ENCODE data around the gene BCL3.
A peak's percentile ranks its signal among the peaks of the same experiment; 100 is the strongest.
"Not testable (repeated sequence)": the region's sequence is repeated elsewhere in the genome, so short reads cannot be mapped to it uniquely, and the experiment has no call there.

Gene BCL3

DNA sequence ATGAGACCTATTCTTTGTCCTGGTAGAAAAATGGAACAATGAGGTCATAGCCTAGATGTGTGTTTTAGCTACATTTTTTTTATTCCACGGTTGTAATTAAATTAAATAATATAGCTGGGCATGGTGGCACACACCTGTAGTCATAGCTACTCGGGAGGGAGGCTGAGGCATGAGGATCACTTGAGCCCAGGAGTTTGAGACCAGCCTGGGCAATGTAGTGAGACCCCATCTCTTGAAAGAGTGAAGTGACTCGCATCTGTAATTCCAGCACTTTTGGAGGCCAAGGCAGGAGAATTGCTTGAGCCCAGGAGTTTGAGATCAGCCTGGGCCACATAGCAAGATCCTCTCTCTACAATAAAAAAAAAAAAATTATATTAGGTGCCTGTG lies 17.4 kb downstream of the BCL3 start:
- H3K9me3 ChIP-seq (replicated peaks; ENCODE audit: low read length): no peaks in the 10 kb centered on the region
- H3K36me3 ChIP-seq (ENCODE audit: insufficient read depth, low read length): no peaks in the 10 kb centered on the region
- H3K4me3 ChIP-seq (ENCODE audit: low read length): no peak overlapping the region
- H3K9ac ChIP-seq (ENCODE audit: low read depth, low read length): no peak overlapping the region
- no peak overlapping the region for H3K4me2 ChIP-seq (ENCODE audit: low read length)
- H3K27me3 ChIP-seq (ENCODE audit: control insufficient read depth, insufficient read depth, low read length): no peaks in the 10 kb centered on the region
- H3K4me1 ChIP-seq (ENCODE audit: control insufficient read depth, insufficient read depth, low read length): peaks cover 7% of the 10 kb centered on the region

DNA sequence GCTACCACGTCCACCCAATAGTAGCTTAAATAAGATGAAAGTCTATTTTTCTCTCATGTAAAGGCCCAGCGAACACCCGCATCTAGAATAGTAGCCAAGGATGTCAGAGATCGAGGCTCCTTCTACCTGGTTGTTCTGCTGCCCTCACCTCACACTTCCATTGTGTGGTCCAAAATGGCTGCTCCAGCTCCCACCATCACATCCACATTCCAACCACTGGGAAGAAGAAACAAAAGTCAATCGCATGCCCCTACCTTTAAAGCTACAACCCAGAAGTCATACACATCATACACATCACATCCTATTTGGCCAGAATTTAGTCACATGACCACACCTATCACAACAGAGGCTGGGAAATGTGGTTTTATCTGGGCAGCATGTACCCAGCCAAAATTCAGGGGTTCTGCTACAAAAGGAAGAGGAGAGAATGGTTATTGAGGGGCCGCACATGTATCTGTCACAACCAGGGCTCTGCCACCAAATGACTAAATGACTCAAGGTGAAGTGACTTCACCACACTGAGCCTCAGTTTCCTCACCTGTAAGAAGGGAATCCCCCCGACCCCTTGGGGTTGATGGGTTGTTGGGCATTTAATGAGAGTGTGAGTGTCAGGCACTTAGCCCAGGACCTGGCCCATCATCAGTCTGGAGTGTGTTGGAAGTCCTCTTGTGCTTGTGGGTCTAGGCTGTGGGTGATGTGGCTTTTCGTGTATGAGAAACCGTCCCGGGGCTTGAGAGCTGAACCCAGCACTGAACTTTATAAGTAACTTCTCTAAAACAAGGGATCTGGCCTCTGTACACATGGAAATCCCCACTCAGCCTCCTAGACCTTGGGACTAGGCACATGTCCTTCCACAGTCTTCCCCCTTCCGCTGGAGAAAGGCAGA lies 19.0 kb downstream of the BCL3 start:
- peaks cover 9% of the 10 kb centered on the region for H3K4me1 ChIP-seq (ENCODE audit: control insufficient read depth, insufficient read depth, low read length)
- no peaks in the 10 kb centered on the region for H3K9me3 ChIP-seq (replicated peaks; ENCODE audit: low read length)
- H3K4me2 ChIP-seq (ENCODE audit: low read length): no peak overlapping the region
- H3K36me3 ChIP-seq (ENCODE audit: insufficient read depth, low read length): no peaks in the 10 kb centered on the region
- H3K27me3 ChIP-seq (ENCODE audit: control insufficient read depth, insufficient read depth, low read length): no peaks in the 10 kb centered on the region
- H3K9ac ChIP-seq (ENCODE audit: low read depth, low read length): no peak overlapping the region
- no peak overlapping the region for H3K4me3 ChIP-seq (ENCODE audit: low read length)

DNA sequence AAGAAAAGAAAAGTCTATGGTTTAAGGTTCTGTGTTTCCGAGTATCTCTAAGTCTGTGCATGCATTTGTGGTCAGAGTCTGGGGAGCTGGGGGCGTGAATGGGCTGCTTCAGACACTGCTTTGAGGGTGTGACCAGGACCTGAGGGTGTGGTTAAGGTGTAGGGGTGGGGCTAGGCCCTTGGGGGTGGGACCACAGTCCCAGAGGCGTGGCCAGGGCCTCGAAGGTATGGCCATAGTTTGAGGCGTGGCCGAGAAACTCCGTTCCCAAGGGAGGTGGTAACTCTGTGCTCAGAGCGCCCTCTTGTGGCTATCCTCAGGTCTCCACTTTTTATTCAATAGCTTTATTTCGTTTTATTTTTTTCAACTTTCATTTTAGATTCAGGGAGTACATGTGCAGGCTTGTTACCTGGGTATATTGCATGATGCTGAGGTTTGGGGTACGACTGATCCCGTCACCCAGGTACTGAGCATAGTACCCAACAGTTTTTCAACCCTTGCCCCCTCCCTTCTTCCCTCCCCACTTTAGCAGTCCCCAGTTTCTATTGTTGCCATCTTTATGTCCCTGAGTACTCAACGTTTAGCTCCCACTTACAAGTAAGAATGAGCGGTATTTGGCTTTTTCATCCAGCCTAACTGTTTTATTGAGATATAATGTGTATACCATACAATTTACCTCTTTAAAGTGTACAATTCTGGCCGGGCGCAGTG lies 22.2 kb downstream of the BCL3 start:
- Histone ChIP-seq H3K4me3 (ENCODE audit: low read length) (no peak overlapping the region), H3K4me1 (ENCODE audit: control insufficient read depth, insufficient read depth, low read length) (peaks cover 30% of the 10 kb centered on the region), H3K9ac (ENCODE audit: low read depth, low read length) (peak overlapping the region; percentile 35), H3K27me3 (ENCODE audit: control insufficient read depth, insufficient read depth, low read length) (no peaks in the 10 kb centered on the region), H3K36me3 (ENCODE audit: insufficient read depth, low read length) (no peaks in the 10 kb centered on the region), H3K4me2 (ENCODE audit: low read length) (peak overlapping the region; percentile 48), H3K9me3 (replicated peaks; ENCODE audit: low read length) (no peaks in the 10 kb centered on the region)

DNA sequence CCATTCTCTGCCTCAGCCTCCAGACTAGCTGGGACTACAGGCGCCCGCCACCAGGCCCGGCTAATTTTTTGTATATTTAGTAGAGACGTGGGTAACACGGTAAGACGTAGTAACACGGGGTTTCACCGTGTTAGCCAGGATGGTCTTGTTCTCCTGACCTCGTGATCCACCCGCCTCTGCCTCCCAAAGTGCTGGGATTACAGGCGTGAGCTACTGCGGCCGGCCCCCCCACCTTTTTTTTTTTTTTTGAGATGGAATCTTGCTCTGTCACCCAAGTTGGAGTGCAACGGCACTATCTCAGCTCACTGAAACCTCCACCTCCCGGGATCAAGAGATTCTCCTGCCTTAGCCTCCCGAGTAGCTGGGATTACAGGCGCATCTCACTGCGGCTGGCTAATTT lies 23.6 kb downstream of the BCL3 start:
- peaks cover 30% of the 10 kb centered on the region for H3K4me1 ChIP-seq (ENCODE audit: control insufficient read depth, insufficient read depth, low read length)
- H3K4me3 ChIP-seq (ENCODE audit: low read length); H3K4me2 ChIP-seq (ENCODE audit: low read length); H3K9me3 ChIP-seq (replicated peaks; ENCODE audit: low read length); H3K36me3 ChIP-seq (ENCODE audit: insufficient read depth, low read length); H3K27me3 ChIP-seq (ENCODE audit: control insufficient read depth, insufficient read depth, low read length); H3K9ac ChIP-seq (ENCODE audit: low read depth, low read length): not testable (repeated sequence)

DNA sequence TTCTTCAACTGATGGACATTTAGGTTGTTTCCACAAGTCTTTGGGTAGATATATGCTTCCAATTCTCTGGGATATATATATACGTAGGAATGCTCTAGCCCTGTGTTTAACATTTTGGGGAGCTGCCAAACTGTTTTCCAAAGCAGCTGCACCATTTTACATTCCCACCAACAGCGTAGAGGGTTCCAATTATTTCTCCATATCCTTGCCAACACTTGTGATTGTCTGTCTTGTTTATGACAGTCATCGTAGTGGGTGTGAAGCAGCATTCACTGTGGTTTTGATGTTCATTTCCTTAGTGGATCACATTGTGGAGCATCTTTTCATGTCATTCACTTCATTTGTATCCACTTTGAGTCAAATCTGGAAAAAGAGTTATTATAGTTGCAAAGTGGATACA lies 24.5 kb downstream of the BCL3 start:
- no peak overlapping the region for H3K9ac ChIP-seq (ENCODE audit: low read depth, low read length)
- no peaks in the 10 kb centered on the region for H3K27me3 ChIP-seq (ENCODE audit: control insufficient read depth, insufficient read depth, low read length)
- H3K9me3 ChIP-seq (replicated peaks; ENCODE audit: low read length): no peaks in the 10 kb centered on the region
- H3K4me1 ChIP-seq (ENCODE audit: control insufficient read depth, insufficient read depth, low read length): peaks cover 30% of the 10 kb centered on the region
- no peaks in the 10 kb centered on the region for H3K36me3 ChIP-seq (ENCODE audit: insufficient read depth, low read length)
- no peak overlapping the region for H3K4me2 ChIP-seq (ENCODE audit: low read length)
- H3K4me3 ChIP-seq (ENCODE audit: low read length): no peak overlapping the region

DNA sequence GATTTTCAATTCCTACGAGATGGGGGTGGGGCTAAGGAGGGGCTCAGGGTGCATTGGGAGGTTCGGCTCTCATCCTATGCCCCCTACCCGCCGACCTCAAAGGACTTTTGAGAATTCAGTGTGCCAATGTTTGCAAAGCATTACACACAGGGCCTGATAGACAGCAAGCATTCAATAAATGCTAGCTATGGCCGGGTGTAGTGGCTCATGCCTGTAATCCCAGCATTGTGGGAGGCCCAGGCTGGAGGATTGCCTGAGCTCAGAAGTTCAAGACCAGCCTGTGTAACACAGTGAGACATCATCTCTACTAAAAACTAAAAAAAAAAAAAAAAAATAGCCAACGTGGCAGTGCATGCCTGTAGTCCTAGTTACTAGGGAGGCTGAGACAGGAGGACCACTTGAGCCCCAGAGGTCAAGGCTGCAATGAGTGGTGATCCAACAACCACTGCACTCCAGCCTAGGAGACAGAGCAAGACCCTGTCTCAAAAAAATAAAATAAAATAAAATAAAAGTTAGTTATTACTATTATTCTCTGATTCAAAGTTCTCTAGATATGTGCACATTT lies 27.2 kb downstream of the BCL3 start:
- Histone ChIP-seq H3K4me1 (ENCODE audit: control insufficient read depth, insufficient read depth, low read length) (peaks cover 30% of the 10 kb centered on the region), H3K36me3 (ENCODE audit: insufficient read depth, low read length) (no peaks in the 10 kb centered on the region), H3K9me3 (replicated peaks; ENCODE audit: low read length) (no peaks in the 10 kb centered on the region), H3K9ac (ENCODE audit: low read depth, low read length) (no peak overlapping the region), H3K4me2 (ENCODE audit: low read length) (no peak overlapping the region), H3K4me3 (ENCODE audit: low read length) (no peak overlapping the region), H3K27me3 (ENCODE audit: control insufficient read depth, insufficient read depth, low read length) (no peaks in the 10 kb centered on the region)

DNA sequence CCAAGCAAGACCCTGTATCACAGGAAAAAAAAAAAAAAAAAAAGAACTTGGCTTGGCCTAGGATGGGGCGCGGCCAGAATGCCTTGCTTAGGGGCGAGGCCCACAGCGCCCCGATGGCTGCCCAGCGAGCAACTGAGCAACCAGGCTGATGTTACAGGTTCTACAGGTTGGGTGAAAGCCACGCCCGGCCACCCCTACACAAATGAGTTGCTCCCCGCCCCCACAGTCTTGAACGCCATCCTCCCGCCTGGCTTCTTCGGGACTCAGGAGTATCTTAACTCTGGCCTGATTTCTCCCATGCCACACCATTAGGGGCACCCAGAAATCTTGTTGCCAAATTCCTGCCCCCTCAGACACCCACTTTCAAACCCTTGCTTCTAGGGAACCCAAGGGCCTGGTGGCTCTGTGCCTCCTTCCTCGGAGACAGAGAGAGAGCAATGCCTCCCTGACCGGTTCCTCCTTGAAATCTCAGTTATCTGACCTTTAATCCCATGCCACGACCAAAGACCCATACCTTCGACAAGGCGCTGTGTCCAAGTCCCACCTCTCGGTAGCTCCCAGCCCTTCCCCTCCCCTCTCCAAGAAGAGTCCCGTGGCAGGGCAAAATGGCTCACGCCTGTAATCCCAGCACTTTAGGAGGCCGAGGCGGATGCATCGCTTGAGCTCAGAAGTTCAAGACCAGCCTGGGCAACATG lies 28.0 kb downstream of the BCL3 start:
- Histone ChIP-seq H3K36me3 (ENCODE audit: insufficient read depth, low read length) (no peaks in the 10 kb centered on the region), H3K4me1 (ENCODE audit: control insufficient read depth, insufficient read depth, low read length) (peaks cover 26% of the 10 kb centered on the region), H3K4me3 (ENCODE audit: low read length) (no peak overlapping the region), H3K9me3 (replicated peaks; ENCODE audit: low read length) (no peaks in the 10 kb centered on the region), H3K4me2 (ENCODE audit: low read length) (no peak overlapping the region), H3K27me3 (ENCODE audit: control insufficient read depth, insufficient read depth, low read length) (no peaks in the 10 kb centered on the region), H3K9ac (ENCODE audit: low read depth, low read length) (no peak overlapping the region)

DNA sequence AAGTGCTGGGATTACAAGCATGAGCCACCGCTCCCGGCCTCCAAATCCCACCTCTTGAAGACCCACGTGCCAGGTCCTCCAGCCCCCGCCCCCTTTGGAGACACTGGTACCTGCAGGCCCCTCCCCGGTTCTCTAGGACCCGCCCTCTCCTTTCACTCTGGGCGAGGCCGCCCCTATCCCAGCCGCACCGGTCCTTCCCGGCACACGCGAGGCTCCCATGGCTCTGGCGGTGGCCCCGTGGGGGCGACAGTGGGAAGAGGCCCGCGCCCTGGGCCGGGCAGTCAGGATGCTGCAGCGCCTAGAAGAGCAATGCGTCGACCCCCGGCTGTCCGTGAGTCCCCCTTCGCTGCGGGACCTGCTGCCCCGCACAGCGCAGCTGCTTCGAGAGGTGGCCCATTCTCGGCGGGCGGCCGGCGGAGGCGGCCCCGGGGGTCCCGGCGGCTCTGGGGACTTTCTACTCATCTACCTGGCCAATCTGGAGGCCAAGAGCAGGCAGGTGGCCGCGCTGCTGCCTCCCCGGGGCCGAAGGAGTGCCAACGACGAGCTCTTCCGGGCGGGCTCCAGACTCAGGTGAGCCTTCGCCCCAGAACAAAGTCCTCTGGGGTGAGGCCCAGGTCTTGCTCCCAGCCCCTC lies 29.3 kb downstream of the BCL3 start, which contains the start of gene CBLC:
Gene CBLC, plus strand, starts transcription at position 176 of the 633 bp plus-strand sequence. Its CDS starts 42 bp downstream, at position 218.
- H3K36me3 ChIP-seq (ENCODE audit: insufficient read depth, low read length): no peaks in the 10 kb centered on the region

DNA sequence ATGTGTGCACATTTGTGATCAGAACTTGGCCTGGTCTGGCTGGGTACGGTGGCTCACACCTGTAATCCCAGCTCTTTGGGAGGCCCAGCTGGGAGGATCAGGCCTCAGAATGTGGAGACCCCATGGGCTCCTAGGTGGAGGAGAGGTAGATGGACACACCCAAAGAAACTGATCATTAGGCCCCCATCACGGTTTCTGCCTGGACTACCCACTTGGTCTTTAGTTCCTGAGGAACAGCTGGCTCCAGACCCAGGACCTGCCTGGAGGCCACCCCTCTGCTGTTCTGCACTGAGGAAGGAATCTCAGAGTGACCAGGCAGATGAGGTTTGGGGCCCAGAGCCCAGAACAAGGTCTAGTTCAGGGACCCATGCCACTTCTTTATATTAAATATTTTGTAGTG lies 30.6 kb downstream of the BCL3 start:
- H3K4me2 ChIP-seq (ENCODE audit: low read length): no peak overlapping the region
- H3K4me1 ChIP-seq (ENCODE audit: control insufficient read depth, insufficient read depth, low read length): peaks cover 11% of the 10 kb centered on the region
- H3K9ac ChIP-seq (ENCODE audit: low read depth, low read length): no peak overlapping the region
- no peak overlapping the region for H3K4me3 ChIP-seq (ENCODE audit: low read length)
- no peaks in the 10 kb centered on the region for H3K36me3 ChIP-seq (ENCODE audit: insufficient read depth, low read length)
- H3K27me3 ChIP-seq (ENCODE audit: control insufficient read depth, insufficient read depth, low read length): no peaks in the 10 kb centered on the region
- no peaks in the 10 kb centered on the region for H3K9me3 ChIP-seq (replicated peaks; ENCODE audit: low read length)

More for the DNA sequence above, 29.3 kb downstream of the BCL3 start, which contains the start of gene CBLC:
- Histone ChIP-seq H3K4me3 (ENCODE audit: low read length) (no peak within 1 kb of the TSS), H3K9ac (ENCODE audit: low read depth, low read length) (no peak within 1 kb of the TSS), H3K4me2 (ENCODE audit: low read length) (no peak within 1 kb of the TSS), H3K27me3 (ENCODE audit: control insufficient read depth, insufficient read depth, low read length) (no peaks in the 10 kb centered on the region), H3K9me3 (replicated peaks; ENCODE audit: low read length) (no peaks in the 10 kb centered on the region), H3K4me1 (ENCODE audit: control insufficient read depth, insufficient read depth, low read length) (peaks cover 25% of the 10 kb centered on the region)

DNA sequence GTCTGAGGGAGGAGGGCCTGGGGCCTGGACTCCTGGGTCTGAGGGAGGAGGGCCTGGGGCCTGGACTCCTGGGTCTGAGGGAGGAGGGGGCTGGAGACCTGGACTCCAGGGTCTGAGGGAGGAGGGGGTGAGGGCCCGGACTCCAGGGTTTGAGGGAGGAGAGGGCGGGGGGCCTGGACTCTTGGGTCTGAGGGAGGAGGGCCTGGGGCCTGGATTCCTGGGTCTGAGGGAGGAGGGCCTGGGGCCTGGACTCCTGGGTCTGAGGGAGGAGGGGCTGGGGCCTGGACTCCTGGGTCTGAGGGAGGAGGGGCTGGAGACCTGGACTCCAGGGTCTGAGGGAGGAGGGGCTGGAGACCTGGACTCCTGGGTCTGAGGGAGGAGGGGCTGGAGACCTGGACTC lies 33.2 kb downstream of the BCL3 start:
- not testable (repeated sequence) for H3K4me3 ChIP-seq (ENCODE audit: low read length); H3K9me3 ChIP-seq (replicated peaks; ENCODE audit: low read length); H3K27me3 ChIP-seq (ENCODE audit: control insufficient read depth, insufficient read depth, low read length); H3K4me2 ChIP-seq (ENCODE audit: low read length); H3K9ac ChIP-seq (ENCODE audit: low read depth, low read length); H3K36me3 ChIP-seq (ENCODE audit: insufficient read depth, low read length); H3K4me1 ChIP-seq (ENCODE audit: control insufficient read depth, insufficient read depth, low read length)

DNA sequence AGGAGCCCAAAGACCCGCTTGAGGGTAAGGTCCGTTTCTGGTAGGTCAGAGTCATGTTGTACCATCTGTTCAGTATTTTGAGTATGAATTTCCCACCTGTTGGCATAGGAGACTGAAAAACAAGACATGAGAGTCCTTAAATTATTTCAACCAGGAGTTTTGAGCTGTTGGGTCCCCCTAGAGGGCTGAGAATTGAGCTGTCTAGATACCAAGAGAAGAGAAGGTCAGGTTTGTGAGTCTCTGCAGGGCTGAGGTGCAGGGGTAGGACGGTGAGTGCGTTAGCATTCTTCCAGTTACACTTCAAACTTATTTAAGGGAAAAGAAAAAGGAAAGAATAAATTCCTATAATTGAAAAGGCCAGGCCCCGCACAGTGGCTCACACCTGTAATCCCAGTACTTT lies 34.2 kb downstream of the BCL3 start:
- no peaks in the 10 kb centered on the region for H3K9me3 ChIP-seq (replicated peaks; ENCODE audit: low read length)
- H3K4me3 ChIP-seq (ENCODE audit: low read length): no peak overlapping the region
- no peak overlapping the region for H3K4me2 ChIP-seq (ENCODE audit: low read length)
- no peak overlapping the region for H3K9ac ChIP-seq (ENCODE audit: low read depth, low read length)
- H3K27me3 ChIP-seq (ENCODE audit: control insufficient read depth, insufficient read depth, low read length): no peaks in the 10 kb centered on the region
- no peaks in the 10 kb centered on the region for H3K4me1 ChIP-seq (ENCODE audit: control insufficient read depth, insufficient read depth, low read length)
- no peaks in the 10 kb centered on the region for H3K36me3 ChIP-seq (ENCODE audit: insufficient read depth, low read length)
